ENCODE results near the gene DTD1. TPM values are rescaled to one million over a fixed set of nuclear protein-coding genes. Genes with fewer than 3 reads are reported as not detected.

The DTD1 gene
- total RNA-seq, 1 experiment from 2014 or later: 16.6 TPM

GRCh38 chr20:18638768-18639167 is 50.9 kb downstream of the DTD1 start:
- intact Hi-C loops (cut with micrococcal nuclease; ENCODE audit: unreplicated experiment): loop anchor here (10.0 kb wide), 1 partner anchor 224 kb away; no protein-coding TSS in a partner anchor
- ChIA-PET POLR2A (ENCODE audit: low non-redundant PET) (no interaction called here), CTCF (no interaction called here)
- H3K4me3 ChIP-seq (ENCODE audit: low read depth, low read length, poor library complexity, severe bottlenecking): no peak overlapping the region
- no peaks in the 10 kb centered on the region for H3K9me3 ChIP-seq (ENCODE audit: low read depth, low read length, poor library complexity, severe bottlenecking)
- H3K4me1 ChIP-seq (ENCODE audit: insufficient read depth, low read length, poor library complexity, severe bottlenecking): no peaks in the 10 kb centered on the region
- no peaks in the 10 kb centered on the region for H3K27me3 ChIP-seq (replicated peaks; ENCODE audit: insufficient read depth, low read depth, low read length, poor library complexity)
- no TSS peak for BruUV-seq (replicated peaks)
- no peaks in the 10 kb centered on the region for H3K36me3 ChIP-seq (ENCODE audit: insufficient read depth, low read length, poor library complexity, severe bottlenecking)
- H3K27ac ChIP-seq (ENCODE audit: low read depth, low read length, poor library complexity, severe bottlenecking): no peak overlapping the region
- DNase-seq (ENCODE audit: low spot score): no peak
- no peak for TF ChIP-seq CTCF (conservative IDR thresholded peaks at IDR 0.05; ENCODE audit: low read depth, low read length)
- no peak for TF ChIP-seq EZH2 (IDR thresholded peaks at IDR 0.05; ENCODE audit: borderline replicate concordance, low read depth, low read length, poor library complexity, severe bottlenecking)

GRCh38 chr20:18639501-18639979 is 51.7 kb downstream of the DTD1 start:
- ChIA-PET POLR2A (ENCODE audit: low non-redundant PET) (no interaction called here), CTCF (no interaction called here)
- H3K27ac ChIP-seq (ENCODE audit: low read depth, low read length, poor library complexity, severe bottlenecking): no peak overlapping the region
- no peaks in the 10 kb centered on the region for H3K9me3 ChIP-seq (ENCODE audit: low read depth, low read length, poor library complexity, severe bottlenecking)
- no peak for DNase-seq (ENCODE audit: low spot score)
- H3K36me3 ChIP-seq (ENCODE audit: insufficient read depth, low read length, poor library complexity, severe bottlenecking): no peaks in the 10 kb centered on the region
- H3K4me3 ChIP-seq (ENCODE audit: low read depth, low read length, poor library complexity, severe bottlenecking): no peak overlapping the region
- H3K27me3 ChIP-seq (replicated peaks; ENCODE audit: insufficient read depth, low read depth, low read length, poor library complexity): no peaks in the 10 kb centered on the region
- TF ChIP-seq EZH2 (IDR thresholded peaks at IDR 0.05; ENCODE audit: borderline replicate concordance, low read depth, low read length, poor library complexity, severe bottlenecking) (no peak), CTCF (conservative IDR thresholded peaks at IDR 0.05; ENCODE audit: low read depth, low read length) (no peak)
- no TSS peak for BruUV-seq (replicated peaks)
- intact Hi-C loops (cut with micrococcal nuclease; ENCODE audit: unreplicated experiment): loop anchor here (10.0 kb wide), 1 partner anchor 225 kb away; no protein-coding TSS in a partner anchor
- no peaks in the 10 kb centered on the region for H3K4me1 ChIP-seq (ENCODE audit: insufficient read depth, low read length, poor library complexity, severe bottlenecking)

- ChIA-PET POLR2A (ENCODE audit: low non-redundant PET) (no interaction called here), CTCF (no interaction called here)
- intact Hi-C loops (cut with micrococcal nuclease; ENCODE audit: unreplicated experiment): no loop called here
- TF ChIP-seq CTCF (conservative IDR thresholded peaks at IDR 0.05; ENCODE audit: low read depth, low read length): no peak
- H3K4me3 ChIP-seq (ENCODE audit: low read depth, low read length, poor library complexity, severe bottlenecking): no peak overlapping the region
- no peaks in the 10 kb centered on the region for H3K27me3 ChIP-seq (replicated peaks; ENCODE audit: insufficient read depth, low read depth, low read length, poor library complexity)
- H3K9me3 ChIP-seq (ENCODE audit: low read depth, low read length, poor library complexity, severe bottlenecking): no peaks in the 10 kb centered on the region
- H3K4me1 ChIP-seq (ENCODE audit: insufficient read depth, low read length, poor library complexity, severe bottlenecking): no peaks in the 10 kb centered on the region
- H3K36me3 ChIP-seq (ENCODE audit: insufficient read depth, low read length, poor library complexity, severe bottlenecking): no peaks in the 10 kb centered on the region
- no TSS peak for BruUV-seq (replicated peaks)
- DNase-seq (ENCODE audit: low spot score): no peak
- no peak overlapping the region for H3K27ac ChIP-seq (ENCODE audit: low read depth, low read length, poor library complexity, severe bottlenecking)
These were observed 57.4 kb downstream of the DTD1 start for GRCh38 chr20:18645196-18645745.

All from A673 (cell line).